Panc1 (cell line): ENCODE measurements around the gene LRMDA. TPM values are rescaled to one million over a fixed set of nuclear protein-coding genes. Genes with fewer than 3 reads are reported as not detected.

Experiments used
- ATAC-seq: fragments of 200-7000 bp; cut with Tn5 transposase; 2 replicates; pipeline ENCODE4 v1.9.1; 2020; ENCODE audit warnings: mild to moderate bottlenecking, moderate library complexity
- BruUV-seq: library from RNA; stranded (reverse); fragments of 400-500 nt; replicated peaks from 2 replicates; lab custom pipeline; 2021; lab: Mats Ljungman, UMichigan
- CTCF ChIA-PET: fragments of 300-600 bp; sonication (Branson Sonifier 250); formaldehyde crosslinking; loops from one replicate; lab custom pipeline; 2022; ENCODE audit warnings: antibody characterized with exemption; lab: Charles Lee
- POLR2A ChIA-PET: fragments of 300-600 bp; sonication (Branson Sonifier 250); formaldehyde crosslinking; loops from one replicate; lab custom pipeline; 2022; ENCODE audit warnings: antibody characterized with exemption; lab: Charles Lee
- DNase-seq: peaks from one replicate; pipeline ENCODE4 v3.0.0-alpha.2; 2010; ENCODE audit warnings: low read depth, low spot score
- H3K27ac ChIP-seq: 2 replicates; pipeline ENCODE4 v1.5.1; 2011; ENCODE audit warnings: mild to moderate bottlenecking, low read length, inconsistent platforms
- H3K27me3 ChIP-seq: fragments of 200-500 bp; sonication (Bioruptor generic); 2 replicates; pipeline ENCODE4 v1.6.0; 2014; ENCODE audit warnings: low read length, inconsistent platforms; ENCODE audit not compliant: control insufficient read depth, insufficient read depth
- H3K36me3 ChIP-seq: fragments of 200-500 bp; sonication (Bioruptor generic); 2 replicates; pipeline ENCODE4 v1.5.1; 2014; ENCODE audit warnings: inconsistent platforms, mild to moderate bottlenecking, low read length, moderate library complexity; ENCODE audit not compliant: control insufficient read depth, insufficient read depth
- H3K4me1 ChIP-seq: 2 replicates; pipeline ENCODE4 v1.5.1; 2011; ENCODE audit warnings: inconsistent platforms, mild to moderate bottlenecking, low read length, moderate library complexity; ENCODE audit not compliant: control insufficient read depth, insufficient read depth
- H3K4me3 ChIP-seq, 2 experiments: 2 replicates each; pipeline ENCODE4 v1.5.1; 2011 to 2012; ENCODE audit warnings: low read depth in 2 of 2, low read length in 2 of 2, mild to moderate bottlenecking in 2 of 2, inconsistent platforms in 1 of 2, moderate library complexity in 1 of 2
- H3K9me3 ChIP-seq: fragments of 200-500 bp; sonication (Bioruptor generic); 2 replicates; pipeline ENCODE4 v1.5.1; 2014; ENCODE audit warnings: low read depth, mild to moderate bottlenecking, inconsistent platforms, low read length, moderate library complexity; ENCODE audit not compliant: control insufficient read depth, insufficient read depth
- POLR2AphosphoS5 ChIP-seq: IDR thresholded peaks from 2 replicates; pipeline ENCODE4 v1.6.1; 2012; ENCODE audit warnings: mild to moderate bottlenecking, low read depth, low read length, moderate library complexity
- SIN3A ChIP-seq: IDR thresholded peaks from 2 replicates; pipeline ENCODE4 v1.6.1; 2012; ENCODE audit warnings: low read depth, mild to moderate bottlenecking, low read length, moderate library complexity, borderline replicate concordance; ENCODE audit not compliant: insufficient read depth
- TCF7L2 ChIP-seq: IDR thresholded peaks from 2 replicates; pipeline ENCODE4 v1.6.1; 2011; ENCODE audit warnings: mild to moderate bottlenecking, low read depth, low read length, inconsistent platforms
- in situ Hi-C: cut with HindIII; loops from 2 replicates; pipeline ENCODE4 v1.10.0; 2016; ENCODE audit warnings: low sequenced_read_pairs, low pct_unique_long_range_greater_than_20kb
- intact Hi-C: fragments of 100-400 bp; cut with micrococcal nuclease; formaldehyde crosslinking; loops from one replicate; pipeline ENCODE4 v1.10.0; 2022; ENCODE audit not compliant: unreplicated experiment
- total RNA-seq: library from RNA; stranded (reverse); gene quantifications from one replicate; pipeline ENCODE4 v1.2.1, GENCODE V29; 2021; ENCODE audit not compliant: unreplicated experiment
- TF ChIP-seq, protein P1 (sequence below), 2 experiments: IDR thresholded peaks; 2 replicates each; pipeline ENCODE4 v1.6.1; 2011 to 2012; ENCODE audit warnings: low read depth in 2 of 2, control low read depth in 1 of 2, low read length in 1 of 2, mild to moderate bottlenecking in 1 of 2, moderate library complexity in 1 of 2; ENCODE audit not compliant: insufficient read depth in 1 of 2
- TF ChIP-seq, protein P2 (sequence below): fragments of 450-650 bp; IDR thresholded peaks from 2 replicates; pipeline ENCODE4 v1.5.1; 2017; ENCODE audit warnings: mild to moderate bottlenecking

The LRMDA gene
- total RNA-seq, 1 experiment from 2014 or later, result 1.2 TPM

DNA sequence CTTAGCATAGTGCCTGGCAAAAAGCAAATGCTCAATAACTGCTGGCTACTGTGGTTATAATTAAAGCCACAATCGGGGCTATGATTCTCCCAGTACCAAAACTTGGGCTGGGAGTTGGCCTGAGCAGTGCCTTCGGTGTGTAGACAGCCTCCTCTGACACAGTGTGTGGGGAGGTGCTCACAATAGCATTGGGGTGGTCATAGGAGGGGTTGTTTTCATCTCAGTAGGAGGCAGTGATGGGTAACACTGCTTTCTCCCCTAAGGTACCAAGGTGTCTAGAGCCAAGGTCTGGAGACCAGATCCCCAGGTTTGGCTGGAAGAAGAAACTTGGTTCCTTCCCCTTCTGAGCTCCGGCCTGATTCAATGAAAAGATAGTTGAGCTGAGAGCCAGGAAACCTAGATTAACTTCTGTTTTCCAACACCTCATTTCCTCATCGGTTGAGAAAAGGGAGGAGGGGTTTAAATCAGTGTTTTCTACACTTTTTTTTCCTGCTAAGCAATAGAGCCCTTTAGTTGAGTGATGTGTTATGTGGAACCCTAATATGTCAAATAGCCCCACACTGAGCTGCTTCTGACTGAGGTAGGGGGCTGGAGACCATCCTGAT is 68.2 kb downstream of the LRMDA start:
- no peak overlapping the region for H3K27ac ChIP-seq
- H3K27me3 ChIP-seq, result no peaks in the 10 kb centered on the region
- H3K4me1 ChIP-seq, result no peaks in the 10 kb centered on the region
- DNase-seq (no peak), ATAC-seq (no peak)
- TF ChIP-seq, protein P1, sequence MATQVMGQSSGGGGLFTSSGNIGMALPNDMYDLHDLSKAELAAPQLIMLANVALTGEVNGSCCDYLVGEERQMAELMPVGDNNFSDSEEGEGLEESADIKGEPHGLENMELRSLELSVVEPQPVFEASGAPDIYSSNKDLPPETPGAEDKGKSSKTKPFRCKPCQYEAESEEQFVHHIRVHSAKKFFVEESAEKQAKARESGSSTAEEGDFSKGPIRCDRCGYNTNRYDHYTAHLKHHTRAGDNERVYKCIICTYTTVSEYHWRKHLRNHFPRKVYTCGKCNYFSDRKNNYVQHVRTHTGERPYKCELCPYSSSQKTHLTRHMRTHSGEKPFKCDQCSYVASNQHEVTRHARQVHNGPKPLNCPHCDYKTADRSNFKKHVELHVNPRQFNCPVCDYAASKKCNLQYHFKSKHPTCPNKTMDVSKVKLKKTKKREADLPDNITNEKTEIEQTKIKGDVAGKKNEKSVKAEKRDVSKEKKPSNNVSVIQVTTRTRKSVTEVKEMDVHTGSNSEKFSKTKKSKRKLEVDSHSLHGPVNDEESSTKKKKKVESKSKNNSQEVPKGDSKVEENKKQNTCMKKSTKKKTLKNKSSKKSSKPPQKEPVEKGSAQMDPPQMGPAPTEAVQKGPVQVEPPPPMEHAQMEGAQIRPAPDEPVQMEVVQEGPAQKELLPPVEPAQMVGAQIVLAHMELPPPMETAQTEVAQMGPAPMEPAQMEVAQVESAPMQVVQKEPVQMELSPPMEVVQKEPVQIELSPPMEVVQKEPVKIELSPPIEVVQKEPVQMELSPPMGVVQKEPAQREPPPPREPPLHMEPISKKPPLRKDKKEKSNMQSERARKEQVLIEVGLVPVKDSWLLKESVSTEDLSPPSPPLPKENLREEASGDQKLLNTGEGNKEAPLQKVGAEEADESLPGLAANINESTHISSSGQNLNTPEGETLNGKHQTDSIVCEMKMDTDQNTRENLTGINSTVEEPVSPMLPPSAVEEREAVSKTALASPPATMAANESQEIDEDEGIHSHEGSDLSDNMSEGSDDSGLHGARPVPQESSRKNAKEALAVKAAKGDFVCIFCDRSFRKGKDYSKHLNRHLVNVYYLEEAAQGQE (IDR thresholded peaks at IDR 0.05; ENCODE audit: insufficient read depth in 1 of 2, low read depth in 2 of 2, low read length in 1 of 2), result no peak
- no peak for TF ChIP-seq TCF7L2
- no peak for TF ChIP-seq POLR2AphosphoS5
- TF ChIP-seq, protein P2, sequence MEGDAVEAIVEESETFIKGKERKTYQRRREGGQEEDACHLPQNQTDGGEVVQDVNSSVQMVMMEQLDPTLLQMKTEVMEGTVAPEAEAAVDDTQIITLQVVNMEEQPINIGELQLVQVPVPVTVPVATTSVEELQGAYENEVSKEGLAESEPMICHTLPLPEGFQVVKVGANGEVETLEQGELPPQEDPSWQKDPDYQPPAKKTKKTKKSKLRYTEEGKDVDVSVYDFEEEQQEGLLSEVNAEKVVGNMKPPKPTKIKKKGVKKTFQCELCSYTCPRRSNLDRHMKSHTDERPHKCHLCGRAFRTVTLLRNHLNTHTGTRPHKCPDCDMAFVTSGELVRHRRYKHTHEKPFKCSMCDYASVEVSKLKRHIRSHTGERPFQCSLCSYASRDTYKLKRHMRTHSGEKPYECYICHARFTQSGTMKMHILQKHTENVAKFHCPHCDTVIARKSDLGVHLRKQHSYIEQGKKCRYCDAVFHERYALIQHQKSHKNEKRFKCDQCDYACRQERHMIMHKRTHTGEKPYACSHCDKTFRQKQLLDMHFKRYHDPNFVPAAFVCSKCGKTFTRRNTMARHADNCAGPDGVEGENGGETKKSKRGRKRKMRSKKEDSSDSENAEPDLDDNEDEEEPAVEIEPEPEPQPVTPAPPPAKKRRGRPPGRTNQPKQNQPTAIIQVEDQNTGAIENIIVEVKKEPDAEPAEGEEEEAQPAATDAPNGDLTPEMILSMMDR, result no peak
- TF ChIP-seq SIN3A, result no peak
- no peaks in the 10 kb centered on the region for H3K36me3 ChIP-seq
- H3K4me3 ChIP-seq, result no peak overlapping the region
- intact Hi-C loops (no loop called here), in situ Hi-C loops (no loop called here)
- POLR2A ChIA-PET, result no interaction called here
- no peaks in the 10 kb centered on the region for H3K9me3 ChIP-seq
- no TSS peak for BruUV-seq
- CTCF ChIA-PET, result no interaction called here

DNA sequence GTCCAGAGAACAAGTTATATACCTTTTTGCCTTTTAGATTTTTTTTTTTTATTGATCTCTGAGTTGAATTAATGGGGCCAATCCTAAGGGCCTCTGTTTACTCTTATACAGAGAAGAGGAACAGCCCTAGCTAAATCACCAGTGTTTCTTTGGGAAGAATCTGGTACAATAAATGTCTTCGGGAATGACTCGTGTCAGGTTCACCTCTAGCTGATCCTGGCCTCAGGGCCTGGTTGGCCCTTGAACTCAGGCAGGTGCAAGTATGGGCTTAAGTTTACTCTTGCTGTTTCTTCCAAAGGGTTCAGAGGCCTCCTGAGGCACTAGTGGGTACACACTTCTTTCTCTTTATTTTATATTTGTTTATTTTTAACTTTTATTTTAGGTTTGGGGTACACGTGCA is 71.0 kb downstream of the LRMDA start:
- Histone ChIP-seq H3K4me1 (no peaks in the 10 kb centered on the region), H3K27ac (no peak overlapping the region), H3K9me3 (no peaks in the 10 kb centered on the region), H3K36me3 (no peaks in the 10 kb centered on the region), H3K4me3 (no peak overlapping the region), H3K27me3 (no peaks in the 10 kb centered on the region)
- POLR2A ChIA-PET, result no interaction called here
- in situ Hi-C loops, result no loop called here
- CTCF ChIA-PET, result interaction anchor here (0.6 kb wide), 1 partner anchor 297 kb away, joined by 3 read pairs; no protein-coding TSS in a partner anchor
- intact Hi-C loops, result no loop called here
- no peak for DNase-seq
- TF ChIP-seq SIN3A, result no peak
- TF ChIP-seq TCF7L2, result no peak
- no peak for TF ChIP-seq POLR2AphosphoS5
- TF ChIP-seq, protein P2, result no peak
- TF ChIP-seq, protein P1 (IDR thresholded peaks at IDR 0.05; ENCODE audit: insufficient read depth in 1 of 2, low read depth in 2 of 2, low read length in 1 of 2), result no peak
- ATAC-seq, result no peak
- BruUV-seq, result no TSS peak
